IPS DF 4.7 (cell line): Measurements from ENCODE around the gene FAM24A.
A peak's percentile ranks its signal among the peaks of the same experiment; 100 is the strongest.

Experiments used
- DNase-seq: peaks from one replicate; pipeline ENCODE4 v3.0.0-alpha.2; 2013; ENCODE audit warnings: low spot score; ENCODE audit errors: extremely low read depth

Gene FAM24A

DNA sequence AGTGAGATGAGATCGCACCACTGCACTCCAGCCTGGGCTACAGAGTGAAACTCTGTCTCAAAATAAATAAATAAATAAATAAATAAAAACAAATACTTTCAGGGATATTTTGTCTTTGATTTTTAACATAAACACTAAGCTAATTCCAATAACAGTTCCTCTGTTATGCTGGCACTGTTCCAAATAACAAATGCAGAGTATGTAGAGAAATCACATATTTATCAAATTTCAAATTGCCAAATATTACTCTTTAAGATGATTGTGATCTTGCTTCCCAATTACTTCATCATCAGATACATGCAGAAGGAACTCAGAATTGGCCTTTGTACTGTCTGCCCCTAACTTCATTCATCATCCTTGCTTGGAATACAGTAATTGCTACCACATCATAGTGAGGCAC, 19.7 kb downstream of the FAM24A start:
- DNase-seq, result no peak

DNA sequence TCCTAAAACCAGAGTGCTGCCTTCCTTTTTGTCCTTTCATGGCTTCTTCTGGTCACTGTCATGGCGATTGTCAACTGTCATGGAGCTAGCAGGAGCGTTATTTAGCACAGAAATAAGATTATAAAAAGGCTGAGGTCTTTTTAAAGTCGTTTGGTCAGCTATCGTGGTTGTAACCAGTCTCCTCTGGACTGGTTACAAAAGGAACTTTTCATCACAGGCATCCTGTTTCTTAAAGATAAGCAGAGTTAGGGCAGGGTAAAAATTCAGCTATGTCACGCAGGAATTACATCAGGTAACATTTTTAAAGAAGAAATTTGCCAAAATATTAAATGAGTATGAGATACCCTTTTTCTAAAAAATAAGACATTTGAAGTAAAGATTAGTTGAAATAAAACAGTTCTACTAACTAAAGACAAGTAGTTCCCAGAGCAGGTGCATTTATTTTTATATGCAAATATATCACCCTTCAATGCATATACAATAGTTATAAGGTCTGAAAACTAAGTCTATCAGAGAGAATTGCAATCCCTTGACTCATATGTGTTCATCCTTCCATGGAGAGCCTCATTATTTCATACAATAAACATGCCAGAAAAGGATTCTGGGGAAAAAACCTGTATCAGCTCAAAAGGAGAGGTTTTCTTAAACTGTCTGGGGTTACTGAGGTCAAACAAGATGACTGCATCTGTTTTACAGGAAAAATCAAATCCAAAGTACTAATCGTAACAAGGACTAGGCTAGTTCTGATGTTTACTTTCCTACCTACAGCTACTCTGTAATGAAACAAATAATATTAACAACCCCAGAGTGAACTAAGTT, 20.9 kb downstream of the FAM24A start:
- DNase-seq, result no peak

DNA sequence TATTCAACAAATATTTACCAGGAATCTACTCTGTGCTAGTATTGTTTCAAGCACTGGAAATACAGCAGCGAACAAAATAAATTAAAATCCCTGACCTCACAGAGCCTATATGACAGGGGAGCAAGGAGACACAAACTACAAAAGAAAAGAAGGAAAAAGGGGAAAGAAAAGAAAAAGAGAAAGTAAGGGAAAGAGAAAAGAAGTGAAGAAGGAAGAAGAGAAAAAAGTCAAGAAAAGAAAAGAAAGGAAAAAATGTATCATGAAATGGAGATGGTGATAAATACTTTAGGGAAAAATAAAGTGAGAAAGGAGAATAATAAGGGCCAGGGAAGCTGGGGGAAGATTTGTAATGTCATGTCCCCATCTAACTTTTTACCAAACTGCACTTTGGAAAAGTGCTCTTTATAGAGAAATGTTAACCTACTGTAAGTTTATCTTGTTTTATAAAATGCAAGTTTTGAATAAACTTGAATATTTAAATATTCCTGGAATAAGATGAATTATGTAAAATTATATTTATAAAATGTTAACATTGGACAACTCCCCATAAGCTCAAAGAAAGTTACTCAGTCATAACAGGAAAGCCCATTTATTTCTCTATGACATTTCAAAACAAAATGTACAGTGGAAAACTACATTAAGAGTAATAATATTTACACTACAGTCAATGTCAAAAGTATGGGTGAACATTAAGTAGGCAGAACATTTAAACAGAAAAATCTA, 28.9 kb downstream of the FAM24A start:
- no peak for DNase-seq

DNA sequence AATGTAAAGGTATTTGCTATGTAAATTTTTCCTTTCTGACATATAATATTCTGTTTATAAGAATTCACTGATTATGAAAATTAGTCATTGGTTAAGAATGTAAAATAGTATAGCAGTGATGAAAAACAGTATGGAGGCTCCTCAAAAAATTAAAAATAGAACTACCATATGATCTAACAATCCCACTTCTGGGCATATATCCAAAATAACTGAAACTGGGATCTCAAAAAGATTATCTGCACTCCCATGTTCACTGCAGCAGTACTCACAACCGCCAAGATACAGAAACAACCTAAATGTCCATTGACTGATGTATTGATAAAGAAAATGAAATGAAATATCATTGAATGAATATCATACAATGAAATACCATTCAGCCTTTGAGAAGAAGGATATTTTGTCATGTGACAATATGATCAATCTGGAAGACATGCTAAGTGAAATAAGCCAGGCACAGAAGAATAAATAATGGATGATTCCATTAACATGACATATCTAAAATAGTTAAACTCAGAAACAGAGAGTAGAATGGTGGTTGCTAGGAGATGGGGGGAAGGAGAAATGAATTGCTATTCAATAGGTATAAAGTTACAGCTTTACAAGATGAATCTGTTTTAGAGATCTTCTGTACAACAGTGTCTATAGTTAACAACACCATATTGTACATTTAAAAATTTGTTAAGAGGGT, 29.6 kb downstream of the FAM24A start:
- DNase-seq, result no peak

DNA sequence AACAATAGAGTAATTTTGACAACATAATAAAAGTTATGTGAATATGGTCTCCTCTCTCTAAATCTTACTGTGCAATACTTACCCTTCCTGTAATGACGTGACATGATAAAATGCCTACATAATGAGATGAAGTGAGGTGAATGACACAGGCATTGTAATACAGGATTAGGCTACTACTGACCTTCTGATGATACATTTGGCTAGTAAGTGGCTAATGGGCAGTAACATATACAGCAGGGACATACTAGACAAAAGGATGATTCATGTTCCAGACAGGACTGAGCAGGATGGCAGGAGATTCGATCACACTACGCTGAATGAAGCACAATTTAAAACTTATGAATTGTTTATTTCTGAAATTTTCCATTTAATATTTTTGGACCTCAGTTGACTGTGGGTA, 38.9 kb downstream of the FAM24A start:
- no peak for DNase-seq

DNA sequence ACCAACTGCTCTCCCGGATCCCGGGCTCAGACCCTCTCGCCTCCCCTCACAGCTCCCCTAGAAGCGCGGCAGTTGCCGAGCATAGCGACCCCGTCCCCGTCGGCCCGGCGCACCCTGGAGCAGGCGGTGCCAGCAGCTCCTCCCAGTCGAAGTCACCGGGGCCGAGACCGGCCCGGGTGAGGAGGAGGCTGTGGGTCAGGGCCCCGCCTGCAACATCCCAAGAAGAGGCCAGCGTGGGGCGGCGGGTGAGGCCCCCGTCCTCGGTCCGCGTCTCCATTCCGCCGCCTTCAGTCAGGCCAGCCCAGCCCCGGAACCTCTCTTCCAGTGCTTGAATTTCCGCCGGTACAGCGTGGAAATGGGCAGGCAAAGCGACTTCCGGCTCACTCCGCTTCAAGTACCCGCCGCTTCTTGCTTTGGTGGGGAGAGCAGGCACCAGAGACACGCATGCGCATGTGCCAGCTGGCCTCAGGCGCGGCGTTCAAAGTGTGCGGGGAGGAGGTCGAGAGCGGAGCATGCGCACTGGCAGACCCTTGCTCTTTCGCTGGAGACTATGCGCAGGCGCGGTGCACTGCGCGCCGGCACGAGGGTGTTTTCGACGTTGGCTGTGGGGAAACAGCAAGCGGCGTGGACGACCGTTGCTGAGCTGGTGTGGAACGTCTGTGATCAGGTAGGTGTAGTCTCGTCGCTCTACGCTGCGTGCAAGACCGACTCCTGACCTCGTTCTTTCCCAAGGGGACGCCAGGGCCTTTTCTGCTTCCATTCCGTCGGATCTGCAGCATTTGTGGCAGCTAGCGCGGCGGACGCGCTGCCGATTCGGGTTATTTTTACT, 43.7 kb downstream of the FAM24A start, which contains the start of gene C10orf88:
TSS of gene C10orf88 (minus strand) at position 326 of the 829 bp plus-strand sequence. CDS start at position 277, 49 bp downstream.
- DNase-seq, result peak; percentile 80

DNA sequence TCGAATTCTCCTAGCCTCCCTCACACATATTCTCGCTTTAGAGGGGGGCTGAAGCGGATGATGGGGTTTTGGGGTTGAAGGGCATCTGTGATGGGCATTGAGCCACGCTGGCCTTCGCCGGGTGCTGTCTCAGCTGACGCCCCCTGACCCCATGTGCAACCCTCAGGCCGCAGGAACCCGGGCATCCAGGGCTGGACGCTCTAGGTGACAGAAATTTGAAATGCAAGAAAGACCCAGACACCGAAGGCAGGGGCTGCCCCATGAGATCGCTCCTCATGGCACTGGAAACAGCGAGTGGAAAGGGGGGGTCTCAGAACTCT, 44.3 kb downstream of the FAM24A start:
- DNase-seq, result no peak

DNA sequence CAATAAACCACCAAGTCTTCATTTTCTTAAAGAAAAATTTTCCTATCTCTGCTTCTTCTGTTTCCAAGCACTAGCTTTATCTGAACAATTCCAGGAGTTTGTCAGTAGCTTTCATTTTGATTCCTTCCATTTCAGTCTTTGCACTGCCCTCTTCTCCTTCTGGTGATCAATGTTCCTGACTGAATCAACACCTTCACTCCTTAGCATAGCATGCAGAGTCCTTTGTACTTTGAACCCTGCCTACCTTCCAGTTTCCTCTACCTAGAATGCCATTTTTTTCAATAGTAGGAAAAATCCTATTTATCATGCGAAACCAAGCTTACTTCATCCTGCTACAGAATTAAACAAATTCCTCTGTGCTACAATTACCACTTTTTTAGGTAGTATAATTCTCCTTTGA, 45.5 kb downstream of the FAM24A start:
- DNase-seq, result no peak

DNA sequence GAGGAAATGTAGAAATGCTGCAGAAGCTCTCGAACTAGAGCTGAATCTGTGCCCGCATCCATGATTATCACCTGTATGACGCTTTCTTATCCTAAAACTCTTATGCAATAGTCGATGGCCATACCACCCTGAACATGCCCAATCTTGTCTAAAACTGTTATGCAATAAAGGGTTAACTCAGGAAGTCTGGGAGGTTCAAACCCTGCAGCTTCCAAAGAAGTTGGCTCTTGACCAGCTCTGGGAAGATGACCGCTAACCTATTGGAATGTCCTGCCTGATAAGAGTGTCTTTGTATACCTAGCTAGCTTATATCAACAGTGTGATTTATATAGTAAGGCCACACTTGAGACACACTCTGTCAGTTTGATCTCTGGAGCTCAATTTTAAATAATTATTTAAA, 47.1 kb downstream of the FAM24A start:
- no peak for DNase-seq

DNA sequence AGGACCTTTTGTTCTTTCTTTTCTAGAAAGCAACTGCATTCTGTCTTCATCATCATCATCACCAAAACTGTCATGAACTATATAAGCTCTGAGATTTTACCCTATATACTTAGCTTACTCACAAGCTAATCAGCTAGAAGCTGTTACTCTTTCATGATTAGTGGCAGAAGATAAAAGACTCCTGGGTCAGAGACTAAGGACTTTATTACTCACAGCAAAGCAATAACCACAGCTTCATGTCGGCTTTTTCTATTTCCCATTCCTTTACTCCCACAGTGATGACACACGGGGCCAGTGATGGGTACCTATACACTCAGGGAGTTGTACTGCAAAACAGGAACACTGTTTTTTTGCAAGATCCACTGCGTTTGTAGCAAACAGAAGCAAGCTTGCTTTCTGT, 52.0 kb downstream of the FAM24A start:
- no peak for DNase-seq
